Vagina (tissue), 2 donors: ENCODE measurements around the gene SPOCK3.

Experiments used
- CTCF ChIP-seq, 3 experiments: fragments of 450-650 bp in 2 of 3; fragments of 200-600 bp in 1 of 3; sonication (generic) in 1 of 3; IDR thresholded peaks; one replicate each; pipeline ENCODE4 v1.5.1; 2017 to 2019; ENCODE audit warnings: antibody characterized with exemption in 3 of 3, mild to moderate bottlenecking in 2 of 3, moderate library complexity in 2 of 3
- POLR2A ChIP-seq, 2 donors: fragments of 450-650 bp; IDR thresholded peaks; one replicate each; pipeline ENCODE4 v1.6.1; 2017; ENCODE audit warnings: antibody characterized with exemption in 2 of 2, mild to moderate bottlenecking in 2 of 2, moderate library complexity in 2 of 2
- POLR2AphosphoS5 ChIP-seq, 2 donors: sonication (generic); formaldehyde crosslinking; IDR thresholded peaks; one replicate each; pipeline ENCODE4 v1.9.0; 2017; ENCODE audit warnings: antibody characterized with exemption in 2 of 2, mild to moderate bottlenecking in 2 of 2, low read depth in 1 of 2; ENCODE audit not compliant: insufficient read depth in 1 of 2

- TF ChIP-seq CTCF (IDR thresholded peaks at IDR 0.05): no peak
- no peak for TF ChIP-seq POLR2AphosphoS5 (IDR thresholded peaks at IDR 0.05; ENCODE audit: insufficient read depth in 1 of 2, low read depth in 1 of 2)
- TF ChIP-seq POLR2A (IDR thresholded peaks at IDR 0.05): no peak
Observed at GRCh38 chr4:166816890-166817289, 417.4 kb downstream of the SPOCK3 start.
